Measurements from ENCODE around the gene EIF4A3. TPM values are rescaled to one million over a fixed set of nuclear protein-coding genes. Genes with fewer than 3 reads are reported as not detected.

Gene EIF4A3
- total RNA-seq, 1 donor from 2014 or later: 89.9 TPM

- FAIRE-seq (no peak), DNase-seq (ENCODE audit: low read depth) (peak; percentile 90)
- Histone ChIP-seq H3K4me3 (ENCODE audit: insufficient read depth, low read depth, low read length) (no peak overlapping the region), H3K4me2 (ENCODE audit: low read length) (peak overlapping the region; percentile 53), H3K79me2 (ENCODE audit: insufficient read depth, low read length) (peaks cover 10% of the 10 kb centered on the region), H3K27ac (ENCODE audit: low read depth, low read length) (peak overlapping the region; percentile 50), H3K4me1 (ENCODE audit: insufficient read depth, low read length) (peaks cover 14% of the 10 kb centered on the region), H3K9ac (ENCODE audit: low read length) (no peak overlapping the region), H2AFZ (ENCODE audit: low read depth, low read length) (peak overlapping the region; percentile 3), H3K27me3 (ENCODE audit: insufficient read depth, low read length) (no peaks in the 10 kb centered on the region), H3K9me3 (ENCODE audit: insufficient read depth, low read depth, low read length) (peaks cover 5% of the 10 kb centered on the region), H4K20me1 (ENCODE audit: insufficient read depth, low read length) (no peaks in the 10 kb centered on the region), H3K36me3 (ENCODE audit: insufficient read depth, low read length) (no peaks in the 10 kb centered on the region)
- Mint-ChIP-seq H3K27me3 (ENCODE audit: low read depth, unreplicated experiment) (no peaks in the 10 kb centered on the region), H3K36me3 (ENCODE audit: low read depth, unreplicated experiment) (peaks cover 2% of the 10 kb centered on the region), H3K4me1 (ENCODE audit: low read depth, unreplicated experiment) (peaks cover 19% of the 10 kb centered on the region), H3K4me3 (ENCODE audit: unreplicated experiment) (no peak overlapping the region), H3K27ac (ENCODE audit: unreplicated experiment) (peak overlapping the region; percentile 41), H3K9me3 (ENCODE audit: unreplicated experiment) (peaks cover 9% of the 10 kb centered on the region)
- no peak for TF ChIP-seq CTCF (IDR thresholded peaks at IDR 0.05; ENCODE audit: insufficient read depth, low read depth, low read length)
- no peak for TF ChIP-seq EZH2 (IDR thresholded peaks at IDR 0.05; ENCODE audit: insufficient read depth, low read length)
Measured at GRCh38 chr17:80152081-80152702, 5.3 kb upstream of the EIF4A3 start.

GRCh38 chr17:80151333-80151732 is 4.4 kb upstream of the EIF4A3 start:
- H3K27me3 Mint-ChIP-seq (ENCODE audit: low read depth, unreplicated experiment): no peaks in the 10 kb centered on the region
- Histone ChIP-seq H4K20me1 (ENCODE audit: insufficient read depth, low read length) (peaks cover 1% of the 10 kb centered on the region), H2AFZ (ENCODE audit: low read depth, low read length) (peak overlapping the region; percentile 12), H3K27me3 (ENCODE audit: insufficient read depth, low read length) (no peaks in the 10 kb centered on the region), H3K4me2 (ENCODE audit: low read length) (peak overlapping the region; percentile 53), H3K9me3 (ENCODE audit: insufficient read depth, low read depth, low read length) (peaks cover 5% of the 10 kb centered on the region), H3K4me3 (ENCODE audit: insufficient read depth, low read depth, low read length) (no peak overlapping the region), H3K79me2 (ENCODE audit: insufficient read depth, low read length) (peaks cover 15% of the 10 kb centered on the region), H3K27ac (ENCODE audit: low read depth, low read length) (peak overlapping the region; percentile 50), H3K36me3 (ENCODE audit: insufficient read depth, low read length) (no peaks in the 10 kb centered on the region), H3K9ac (ENCODE audit: low read length) (peak overlapping the region; percentile 35), H3K4me1 (ENCODE audit: insufficient read depth, low read length) (peaks cover 14% of the 10 kb centered on the region)
- peaks cover 19% of the 10 kb centered on the region for H3K4me1 Mint-ChIP-seq (ENCODE audit: low read depth, unreplicated experiment)
- DNase-seq (ENCODE audit: low read depth): peak; percentile 90
- FAIRE-seq: no peak
- peaks cover 2% of the 10 kb centered on the region for H3K36me3 Mint-ChIP-seq (ENCODE audit: low read depth, unreplicated experiment)
- H3K9me3 Mint-ChIP-seq (ENCODE audit: unreplicated experiment): peaks cover 9% of the 10 kb centered on the region
- H3K4me3 Mint-ChIP-seq (ENCODE audit: unreplicated experiment): no peak overlapping the region
- TF ChIP-seq CTCF (IDR thresholded peaks at IDR 0.05; ENCODE audit: insufficient read depth, low read depth, low read length) (no peak), EZH2 (IDR thresholded peaks at IDR 0.05; ENCODE audit: insufficient read depth, low read length) (no peak)
- peak overlapping the region; percentile 18 for H3K27ac Mint-ChIP-seq (ENCODE audit: unreplicated experiment)
